SKM-1 (cell line): ENCODE results near the gene IL1R2.

Source experiments
- DNase-seq: peaks from one replicate; lab custom pipeline; 2025; ENCODE audit not compliant: unreplicated experiment; lab: John Stamatoyannopoulos, UW

Gene IL1R2, protein sequence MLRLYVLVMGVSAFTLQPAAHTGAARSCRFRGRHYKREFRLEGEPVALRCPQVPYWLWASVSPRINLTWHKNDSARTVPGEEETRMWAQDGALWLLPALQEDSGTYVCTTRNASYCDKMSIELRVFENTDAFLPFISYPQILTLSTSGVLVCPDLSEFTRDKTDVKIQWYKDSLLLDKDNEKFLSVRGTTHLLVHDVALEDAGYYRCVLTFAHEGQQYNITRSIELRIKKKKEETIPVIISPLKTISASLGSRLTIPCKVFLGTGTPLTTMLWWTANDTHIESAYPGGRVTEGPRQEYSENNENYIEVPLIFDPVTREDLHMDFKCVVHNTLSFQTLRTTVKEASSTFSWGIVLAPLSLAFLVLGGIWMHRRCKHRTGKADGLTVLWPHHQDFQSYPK

DNA sequence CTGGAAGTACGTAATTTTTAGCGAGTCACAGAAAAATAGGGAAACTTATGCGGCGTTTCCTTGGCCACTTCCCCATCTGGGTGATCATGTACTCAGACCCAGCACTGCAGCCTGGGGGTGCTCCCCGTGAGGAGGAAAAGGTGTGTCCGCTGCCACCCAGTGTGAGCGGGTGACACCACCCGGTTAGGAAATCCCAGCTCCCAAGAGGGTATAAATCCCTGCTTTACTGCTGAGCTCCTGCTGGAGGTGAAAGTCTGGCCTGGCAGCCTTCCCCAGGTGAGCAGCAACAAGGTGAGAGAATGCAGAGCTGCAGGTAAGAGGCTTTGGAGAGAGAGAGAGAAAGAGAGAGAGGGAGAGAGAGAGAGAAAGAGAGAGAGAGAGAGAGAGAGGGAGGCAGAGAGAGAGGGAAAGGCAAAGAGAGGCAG, at the start of gene IL1R2:
TSS of gene IL1R2 (plus strand) at position 240 of the 425 bp plus-strand sequence. CDS start 16,616 bp downstream, outside the sequence.
- peak; percentile 69 for DNase-seq

- DNase-seq: no peak
Observed at GRCh38 chr2:101942851-101943250, 48.9 kb upstream of the IL1R2 start.

DNA sequence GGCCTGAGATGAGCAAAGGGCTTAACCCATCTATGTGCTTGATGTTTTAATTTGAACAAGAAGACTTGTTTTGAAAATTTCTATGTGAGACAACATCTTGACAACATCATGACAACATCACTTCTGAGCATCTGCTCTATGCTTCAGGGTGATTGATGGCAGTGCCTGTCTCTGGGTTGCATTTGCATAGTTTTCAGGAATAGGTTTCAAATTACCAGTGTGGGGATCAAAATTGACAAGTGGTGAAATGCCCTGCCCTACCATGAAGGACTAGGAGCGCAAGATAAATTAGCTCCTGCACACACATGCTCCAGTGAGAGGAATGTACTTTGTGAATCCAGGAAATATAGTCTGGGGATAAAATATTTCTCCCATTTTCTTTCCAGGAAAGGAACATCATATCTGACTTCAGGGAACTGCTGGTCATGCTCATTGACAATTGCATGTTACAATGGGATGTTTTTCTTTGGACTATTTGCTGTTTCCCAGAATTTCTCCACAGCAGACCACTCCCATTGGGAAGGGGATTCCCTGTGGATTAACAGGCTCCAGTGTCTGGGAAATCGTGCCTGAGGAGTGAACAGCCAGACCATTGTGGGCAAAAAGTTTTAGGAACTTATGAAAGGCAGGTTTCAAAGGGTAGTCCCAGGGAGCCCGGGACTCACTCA, 45.3 kb upstream of the IL1R2 start:
- no peak for DNase-seq

DNA sequence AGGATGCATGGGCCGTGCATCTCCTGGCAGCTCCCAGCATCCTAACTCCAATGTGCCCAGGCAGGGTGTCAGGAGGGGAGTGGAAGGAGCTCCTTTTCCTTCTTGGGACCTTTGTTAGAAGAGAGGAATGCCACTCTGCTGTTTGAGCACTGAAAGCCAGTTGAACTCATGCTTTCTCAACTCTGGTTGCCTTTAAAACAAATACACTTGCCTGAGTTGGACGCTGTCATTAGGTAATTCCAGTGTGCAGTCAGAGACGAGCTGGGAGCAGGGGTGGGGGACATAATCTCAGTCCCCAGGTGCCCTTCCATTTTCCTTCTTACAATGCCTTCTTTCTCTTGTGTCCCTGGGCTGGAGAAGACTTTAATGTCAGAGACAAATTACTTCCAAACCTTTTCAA, 44.4 kb upstream of the IL1R2 start:
- DNase-seq: no peak

DNA sequence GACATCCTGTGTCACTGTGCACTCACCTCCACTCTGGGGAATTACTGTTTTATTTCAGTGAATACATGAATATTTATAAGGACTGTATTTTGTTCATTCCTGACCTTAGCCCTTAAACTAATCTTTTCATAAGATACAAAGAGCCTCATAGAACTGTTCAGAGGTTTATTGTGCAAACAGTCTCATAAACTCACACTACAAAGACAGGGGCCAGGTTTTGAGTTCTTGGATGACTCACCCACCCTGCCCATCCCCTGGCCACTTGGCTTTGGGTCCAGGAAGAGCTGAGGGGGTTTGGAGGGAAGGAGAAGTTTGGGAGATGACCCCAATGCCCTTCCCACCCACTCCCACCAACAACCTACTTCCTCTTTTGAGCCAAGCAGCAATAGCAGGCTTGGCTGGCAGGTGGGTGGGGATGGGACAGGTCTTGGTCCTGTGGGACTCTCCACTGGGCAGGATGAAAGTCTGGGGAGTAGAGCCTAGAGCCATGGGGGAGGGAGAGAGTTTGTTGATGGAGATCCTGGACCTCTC, 43.1 kb upstream of the IL1R2 start:
- no peak for DNase-seq

DNA sequence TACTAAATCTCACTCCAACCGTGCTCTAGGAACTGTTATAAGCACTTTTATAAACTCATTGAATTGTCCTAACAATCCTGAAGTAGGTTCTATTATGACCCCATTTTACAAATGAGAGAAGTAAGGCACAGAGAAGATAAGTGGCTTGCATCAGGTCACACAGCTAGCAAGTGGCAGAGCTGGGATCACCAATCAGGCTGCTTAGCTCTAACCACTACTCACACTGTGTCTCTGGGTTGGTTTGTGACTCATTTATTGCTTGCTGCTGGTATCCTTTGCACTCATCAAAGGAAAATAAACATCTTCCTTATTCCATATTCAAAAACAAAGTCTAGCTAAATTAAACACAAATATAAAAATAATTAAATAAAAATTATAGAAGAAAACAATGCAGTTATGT, 42.5 kb upstream of the IL1R2 start:
- DNase-seq: no peak

DNA sequence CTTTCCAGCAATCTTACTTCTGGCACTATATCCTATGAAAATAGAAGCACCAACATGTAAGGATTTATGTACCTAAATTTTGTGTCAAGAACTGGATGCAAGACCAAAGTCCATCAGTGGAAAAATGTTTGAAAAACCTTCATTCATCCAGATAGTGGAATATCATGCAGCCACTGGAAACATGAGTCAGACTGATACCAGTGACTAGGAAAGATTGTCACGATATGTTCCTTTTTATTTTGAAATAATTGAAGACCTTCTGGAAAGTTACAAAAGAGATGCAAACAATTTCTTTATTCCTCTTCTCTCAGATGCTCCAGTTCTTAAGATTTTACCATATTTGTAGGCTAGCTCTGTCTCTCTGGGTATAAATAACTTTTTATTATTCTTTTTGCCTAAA, 40.5 kb upstream of the IL1R2 start:
- no peak for DNase-seq

GRCh38 chr2:101952551-101952950, 39.2 kb upstream of the IL1R2 start:
- DNase-seq: no peak

DNA sequence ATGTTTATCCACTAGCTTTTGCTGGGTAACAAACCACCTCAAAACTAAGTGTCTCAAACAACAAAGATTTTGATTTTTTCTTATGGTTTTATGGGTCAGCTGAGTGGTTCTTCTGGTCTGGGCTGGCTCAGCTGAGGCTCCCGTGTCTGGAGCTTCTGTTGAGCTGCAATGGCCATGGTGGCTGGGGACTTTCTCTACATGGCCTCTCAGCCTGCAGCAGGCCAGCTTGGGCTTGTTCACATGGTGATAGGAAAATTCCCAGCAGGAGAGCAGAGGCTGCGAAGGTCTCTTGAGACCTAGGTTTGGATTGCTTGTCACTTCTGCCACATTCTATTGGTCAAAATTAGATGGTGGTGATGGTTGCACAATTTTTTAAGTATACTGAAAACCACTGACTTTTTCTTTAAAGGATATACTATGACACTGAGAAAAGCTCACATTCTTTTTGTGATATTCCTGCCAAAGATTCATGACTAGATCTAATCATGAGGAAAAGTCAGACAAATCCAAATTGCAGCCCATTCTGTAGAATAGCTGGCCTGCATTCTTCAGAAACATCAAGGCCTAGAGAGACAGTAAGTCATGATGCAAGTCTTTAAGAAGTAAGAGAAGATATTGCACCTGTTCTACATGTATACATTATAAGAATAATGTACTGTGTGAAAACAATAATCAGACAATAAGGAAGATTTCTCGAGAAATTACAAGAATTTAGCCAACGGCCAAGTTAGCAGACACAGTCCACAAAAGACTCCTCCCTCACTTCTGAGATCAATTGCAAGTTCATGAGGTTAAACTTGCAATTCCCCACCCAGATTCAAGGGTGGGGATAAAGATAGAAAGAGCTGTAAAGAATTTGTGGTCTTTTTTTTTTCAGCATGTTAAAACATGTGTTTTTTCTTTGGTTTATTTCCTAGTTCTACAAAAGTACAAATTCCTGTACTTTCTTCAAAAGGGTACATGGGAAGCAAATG, 35.0 kb upstream of the IL1R2 start:
- no peak for DNase-seq

DNA sequence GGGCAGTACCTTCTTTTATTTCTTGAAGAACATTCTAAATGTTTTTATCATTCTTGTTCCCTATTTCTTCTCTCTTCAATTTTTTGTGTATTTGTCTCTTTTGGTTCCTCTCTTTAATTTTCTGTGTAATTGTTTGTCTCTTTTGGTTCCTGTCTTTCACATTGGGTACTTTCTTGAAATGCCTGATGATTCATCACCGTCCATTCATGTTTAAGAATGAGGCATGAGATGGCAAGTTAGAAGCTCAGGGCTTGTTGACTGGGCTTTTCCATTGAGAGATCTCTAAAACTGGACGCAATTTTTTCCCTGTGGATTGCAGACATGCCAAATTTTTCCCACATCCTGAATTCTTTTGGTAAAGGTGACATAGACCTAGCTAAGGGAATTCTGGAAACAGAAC, 33.7 kb upstream of the IL1R2 start:
- DNase-seq: no peak

GRCh38 chr2:101960819-101961337, 30.9 kb upstream of the IL1R2 start:
- DNase-seq: peak; percentile 55

- peak; percentile 83 for DNase-seq
Observed at GRCh38 chr2:101961338-101962191, 30.2 kb upstream of the IL1R2 start.

DNA sequence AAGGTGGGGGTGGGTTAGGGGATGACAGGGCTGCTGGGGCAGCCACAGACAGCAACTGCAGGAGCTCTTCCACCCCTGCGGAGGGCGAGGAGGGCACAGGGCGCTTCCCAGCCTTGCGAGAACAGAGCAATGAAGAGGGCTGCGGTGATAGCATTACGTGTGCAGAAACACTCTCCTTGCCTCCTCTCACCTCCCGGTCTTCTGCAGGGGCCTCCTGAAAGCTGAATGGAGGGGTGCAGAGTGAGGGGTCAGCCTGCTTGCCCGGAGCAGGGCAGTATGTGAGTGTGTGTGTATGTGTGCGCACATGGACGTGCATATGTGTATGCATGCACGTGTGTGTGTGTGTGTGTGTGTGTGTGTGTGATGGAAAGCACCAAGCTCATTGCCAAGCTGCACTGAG, 29.5 kb upstream of the IL1R2 start:
- no peak for DNase-seq

GRCh38 chr2:101963198-101963597, 28.6 kb upstream of the IL1R2 start:
- no peak for DNase-seq

- no peak for DNase-seq
Observed at GRCh38 chr2:101967826-101968513, 23.8 kb upstream of the IL1R2 start.

GRCh38 chr2:101969723-101970122, 22.0 kb upstream of the IL1R2 start:
- no peak for DNase-seq

DNA sequence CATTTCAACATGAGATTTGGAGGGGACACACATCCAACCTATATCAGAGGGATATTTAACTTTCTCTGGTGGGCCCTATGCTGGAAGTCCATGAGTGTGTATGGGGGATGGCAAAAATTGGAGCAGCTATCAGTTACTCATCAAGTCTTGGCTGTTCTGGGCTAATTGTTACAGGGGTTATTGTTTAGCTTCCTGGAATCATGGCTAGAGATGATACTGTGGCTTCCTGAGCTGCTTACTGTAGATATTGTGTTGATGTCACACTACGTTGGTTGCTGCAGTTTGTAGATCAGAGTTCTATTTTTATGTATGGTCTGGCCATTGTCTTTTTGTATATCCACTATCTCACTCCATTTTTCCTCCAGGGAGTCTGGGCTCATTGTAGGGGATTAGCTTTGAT, 20.9 kb upstream of the IL1R2 start:
- no peak for DNase-seq

- no peak for DNase-seq
Observed at GRCh38 chr2:101971836-101972235, 19.9 kb upstream of the IL1R2 start.
